DMS153 (cell line): ENCODE data around the gene BCAR1.
"Not testable (repeated sequence)": the region's sequence is repeated elsewhere in the genome, so short reads cannot be mapped to it uniquely, and the experiment has no call there.

Experiments used
- DNase-seq: peaks from one replicate; lab custom pipeline; 2025; lab: John Stamatoyannopoulos, UW

The BCAR1 gene

GRCh38 chr16:75272097-75272551 is 20.7 kb upstream of the BCAR1 start:
- no peak for DNase-seq

GRCh38 chr16:75271441-75272096 is 20.1 kb upstream of the BCAR1 start:
- DNase-seq, result no peak

GRCh38 chr16:75269358-75269757 is 17.9 kb upstream of the BCAR1 start:
- DNase-seq, result not testable (repeated sequence)

- DNase-seq, result peak; percentile 76
Observed at GRCh38 chr16:75267631-75268264, 16.3 kb upstream of the BCAR1 start.

- DNase-seq, result no peak
Observed at GRCh38 chr16:75266738-75267630, 15.6 kb upstream of the BCAR1 start.

GRCh38 chr16:75265911-75266701 is 14.7 kb upstream of the BCAR1 start:
- peak; percentile 10 for DNase-seq

GRCh38 chr16:75264999-75265910 is 13.8 kb upstream of the BCAR1 start:
- no peak for DNase-seq

GRCh38 chr16:75264457-75264998 is 13.1 kb upstream of the BCAR1 start:
- DNase-seq, result no peak

- no peak for DNase-seq
Observed at GRCh38 chr16:75263963-75264445, 12.6 kb upstream of the BCAR1 start.

GRCh38 chr16:75263291-75263962 is 12.0 kb upstream of the BCAR1 start:
- no peak for DNase-seq

GRCh38 chr16:75262800-75263127 is 11.3 kb upstream of the BCAR1 start:
- DNase-seq, result no peak

- no peak for DNase-seq
Observed at GRCh38 chr16:75262104-75262799, 10.8 kb upstream of the BCAR1 start.

- no peak for DNase-seq
Observed at GRCh38 chr16:75261590-75262078, 10.2 kb upstream of the BCAR1 start.

- DNase-seq, result no peak
Observed at GRCh38 chr16:75260851-75261589, 9.6 kb upstream of the BCAR1 start.

GRCh38 chr16:75258807-75259141 is 7.3 kb upstream of the BCAR1 start:
- DNase-seq, result no peak

- no peak for DNase-seq
Observed at GRCh38 chr16:75257886-75258806, 6.7 kb upstream of the BCAR1 start.

GRCh38 chr16:75256696-75257343 is 5.4 kb upstream of the BCAR1 start:
- no peak for DNase-seq
